Right ventricle myocardium superior (tissue), 1 donor: ENCODE measurements around the gene CNOT2. TPM values are rescaled to one million over a fixed set of nuclear protein-coding genes. Genes with fewer than 3 reads are reported as not detected.

Source experiments
- ATAC-seq: fragments of 200-7000 bp; cut with Tn5 transposase; one replicate; pipeline ENCODE4 v1.9.1; 2020; ENCODE audit warnings: mild to moderate bottlenecking; ENCODE audit not compliant: poor library complexity
- DNase-seq: peaks from one replicate; pipeline ENCODE4 v3.0.0-alpha.2; 2020
- intact Hi-C: fragments of 100-400 bp; cut with DNase I; formaldehyde crosslinking; loops from one replicate; pipeline ENCODE4 v1.11.2; 2022
- total RNA-seq: library from RNA; stranded (reverse); fragmentation: NEBNext Ultra II Directional; extraction: Animal tissue kit (Norgen Biotek cat#: 25700); gene quantifications from one replicate; pipeline ENCODE4 v1.2.1, GENCODE V29; 2021
- donor health status: DM: no; HTN: yes; CAD: no; lungs with severe emphysema.

The CNOT2 gene
- total RNA-seq, 1 donor from 2014 or later: 35.6 TPM

DNA sequence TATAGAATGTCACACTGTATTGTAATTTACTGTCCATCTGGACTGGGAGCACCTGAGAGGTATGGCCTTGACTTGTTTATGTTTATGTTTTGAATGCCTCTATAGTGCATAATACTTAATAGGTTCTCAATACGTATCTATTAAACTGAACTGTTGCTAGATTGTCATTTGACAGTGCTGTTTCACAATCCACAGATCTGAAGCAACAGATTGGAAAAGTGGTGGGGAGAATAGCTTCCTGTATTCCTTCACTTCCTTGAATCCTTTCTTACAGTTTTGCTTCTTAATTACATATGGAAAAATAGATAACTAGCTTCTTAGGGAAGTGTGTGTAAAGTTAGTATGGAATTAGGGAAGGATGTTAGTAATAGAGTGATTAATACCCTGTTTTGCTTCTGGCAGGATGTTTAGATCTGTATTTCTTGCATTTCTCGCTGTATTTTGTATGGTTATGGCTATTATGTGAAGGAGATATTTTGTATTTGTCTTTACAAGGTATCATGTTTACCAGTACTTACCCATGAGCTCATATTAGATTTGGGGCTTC, 4.5 kb downstream of the CNOT2 start:
- no peak for ATAC-seq
- DNase-seq: no peak
- intact Hi-C loops: no loop called here

DNA sequence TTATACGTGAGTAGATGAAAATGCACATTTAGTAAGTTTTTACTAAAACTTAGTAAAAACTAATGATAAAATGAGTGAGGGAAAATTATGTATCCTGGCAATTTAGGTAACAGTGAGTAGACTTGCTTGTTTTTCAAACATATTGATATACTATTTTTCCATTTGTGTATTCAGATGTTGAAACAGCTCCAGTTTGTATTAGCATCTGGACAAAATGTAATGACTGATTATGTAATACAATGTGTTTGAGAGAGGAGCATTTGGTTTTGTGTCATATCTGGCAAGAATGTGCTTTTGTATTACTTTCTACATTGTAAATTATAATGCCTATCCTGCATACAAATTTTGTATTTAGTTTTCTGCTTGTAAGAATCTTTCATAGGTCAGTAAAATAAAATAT, 5.6 kb downstream of the CNOT2 start:
- intact Hi-C loops: no loop called here
- no peak for ATAC-seq
- no peak for DNase-seq

DNA sequence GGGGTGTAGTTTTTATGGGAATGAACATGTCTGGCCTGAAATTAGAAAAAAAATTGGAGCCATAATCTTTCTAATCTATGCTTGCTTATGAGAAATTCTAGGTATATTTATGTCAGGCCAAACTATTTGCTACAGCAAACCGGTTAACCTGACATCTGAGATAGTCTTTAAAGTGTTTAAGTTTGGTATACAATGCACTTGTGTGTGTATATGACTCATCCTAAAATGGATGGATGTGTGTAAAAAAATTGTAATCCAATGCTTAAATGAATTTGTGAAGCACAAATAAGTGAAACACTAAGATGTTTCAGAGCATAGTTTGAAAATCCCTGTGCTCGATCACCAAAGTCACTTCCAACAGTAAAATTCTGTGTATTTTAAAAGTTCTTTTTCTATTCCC, 6.7 kb downstream of the CNOT2 start:
- ATAC-seq (no peak), DNase-seq (no peak)
- intact Hi-C loops: no loop called here

DNA sequence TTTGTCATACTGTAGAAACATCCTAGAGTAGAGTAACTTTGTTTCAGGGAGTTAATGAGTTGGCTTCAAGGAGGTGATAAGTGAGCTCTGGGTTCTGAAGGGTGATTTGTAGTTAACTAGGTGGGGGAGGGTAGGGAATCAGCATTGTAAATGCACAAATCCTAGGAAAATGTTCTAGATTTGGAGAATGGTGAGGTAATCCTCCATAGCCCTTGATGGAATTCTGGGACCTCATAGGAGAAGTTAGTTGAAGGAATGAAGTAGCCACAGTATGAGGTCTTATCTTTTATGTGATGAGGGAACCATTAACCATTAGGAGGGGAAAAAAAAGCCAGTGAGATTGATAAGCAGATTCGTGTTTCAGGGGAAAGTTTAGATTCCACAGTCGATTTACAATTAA, 8.0 kb downstream of the CNOT2 start:
- intact Hi-C loops: no loop called here
- no peak for DNase-seq
- no peak for ATAC-seq

DNA sequence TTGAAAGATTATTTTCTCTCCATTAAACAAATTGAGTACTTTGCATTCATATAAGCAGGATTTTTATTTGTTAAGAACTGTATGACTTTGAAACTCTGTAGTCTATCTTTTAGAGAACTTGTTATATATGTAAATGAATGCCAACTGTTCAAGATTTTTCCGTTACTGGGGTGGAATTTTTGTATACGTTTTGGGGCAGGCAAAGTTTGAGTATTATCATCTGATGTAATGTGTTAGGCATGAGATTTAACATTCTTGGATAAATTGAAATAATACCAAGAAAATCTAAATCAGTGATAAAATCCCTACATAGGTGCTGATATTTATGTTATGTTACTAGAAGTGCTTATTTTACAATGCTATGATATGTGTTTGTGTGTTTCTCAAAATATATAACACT, 8.4 kb downstream of the CNOT2 start:
- intact Hi-C loops: no loop called here
- DNase-seq: no peak
- no peak for ATAC-seq

DNA sequence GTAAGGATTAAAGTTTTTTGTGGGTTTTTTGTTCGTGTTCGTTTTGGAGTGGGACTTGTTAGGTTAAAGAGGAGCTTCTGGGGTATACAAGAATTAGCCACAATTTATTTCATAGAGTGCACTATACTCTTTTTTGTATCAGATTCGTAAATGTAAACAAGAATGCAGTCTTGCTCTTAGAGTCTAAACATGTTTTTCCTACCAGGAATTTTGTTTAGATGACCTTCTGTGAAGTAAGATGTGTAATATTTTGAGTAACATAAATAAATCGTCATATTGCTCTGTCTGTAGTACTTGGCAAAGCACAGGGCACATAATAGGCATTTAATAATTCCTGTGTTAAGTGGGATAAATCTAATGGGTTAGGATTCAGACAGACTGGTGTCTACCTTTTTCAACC, 9.6 kb downstream of the CNOT2 start:
- ATAC-seq: no peak
- no peak for DNase-seq
- intact Hi-C loops: no loop called here

DNA sequence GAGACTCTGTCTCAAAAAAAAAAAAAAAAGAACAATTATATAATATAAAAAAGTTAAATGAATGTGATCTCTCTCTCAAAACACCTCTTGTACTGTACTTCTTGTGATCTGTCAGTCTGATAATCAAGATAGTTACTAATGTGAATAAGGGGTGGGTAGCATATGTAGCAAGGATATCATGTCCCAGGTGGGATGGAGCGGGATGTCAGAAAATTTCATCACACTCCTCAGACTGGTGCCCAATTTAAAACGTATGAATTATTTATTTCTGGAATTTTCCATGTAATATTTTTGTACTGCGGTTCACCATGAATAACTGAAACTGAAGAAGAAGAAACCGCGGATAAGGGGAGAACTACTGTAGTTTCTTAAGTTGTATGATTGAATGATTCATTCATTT, 11.0 kb downstream of the CNOT2 start:
- ATAC-seq: no peak
- DNase-seq: no peak
- intact Hi-C loops: no loop called here

DNA sequence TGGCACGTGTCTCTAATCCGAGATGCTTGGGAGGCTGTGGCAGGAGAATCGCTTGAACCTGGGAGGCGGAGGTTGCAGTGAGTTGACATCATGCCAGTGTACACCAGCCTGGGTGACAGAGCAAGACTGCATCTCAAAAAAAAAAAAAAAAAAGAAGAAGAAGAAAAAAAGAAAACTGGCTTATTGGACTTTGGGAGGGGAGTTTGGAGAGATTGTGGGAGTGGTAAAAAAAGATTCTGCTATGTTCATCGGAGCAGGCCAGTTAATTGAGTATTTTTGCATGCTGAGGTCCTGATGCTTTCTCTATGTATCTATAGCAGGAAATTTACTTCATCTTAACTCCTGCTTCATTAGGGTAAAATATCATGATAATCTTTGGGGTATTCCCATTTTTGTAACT, 11.6 kb downstream of the CNOT2 start:
- DNase-seq (no peak), ATAC-seq (no peak)
- intact Hi-C loops: no loop called here

DNA sequence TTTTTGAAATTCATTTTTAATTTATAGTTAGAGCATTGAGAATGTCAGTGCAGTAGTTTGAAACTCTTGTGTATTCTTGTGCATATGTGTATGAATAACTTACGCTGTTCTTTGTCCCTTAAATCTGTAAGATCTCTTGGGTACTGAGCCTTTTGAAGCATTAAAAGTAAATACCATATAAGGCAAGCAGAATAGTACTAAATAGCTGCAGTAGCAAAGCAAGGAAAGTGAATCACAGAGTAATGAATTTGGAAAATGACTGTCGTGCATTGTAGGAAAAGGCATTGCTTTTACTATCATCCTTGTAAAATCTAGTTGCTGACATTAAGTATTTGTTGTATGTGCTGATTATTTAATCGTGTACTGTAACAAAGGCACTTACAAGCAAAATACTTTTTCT, 12.1 kb downstream of the CNOT2 start:
- intact Hi-C loops: no loop called here
- ATAC-seq: no peak
- DNase-seq: no peak

DNA sequence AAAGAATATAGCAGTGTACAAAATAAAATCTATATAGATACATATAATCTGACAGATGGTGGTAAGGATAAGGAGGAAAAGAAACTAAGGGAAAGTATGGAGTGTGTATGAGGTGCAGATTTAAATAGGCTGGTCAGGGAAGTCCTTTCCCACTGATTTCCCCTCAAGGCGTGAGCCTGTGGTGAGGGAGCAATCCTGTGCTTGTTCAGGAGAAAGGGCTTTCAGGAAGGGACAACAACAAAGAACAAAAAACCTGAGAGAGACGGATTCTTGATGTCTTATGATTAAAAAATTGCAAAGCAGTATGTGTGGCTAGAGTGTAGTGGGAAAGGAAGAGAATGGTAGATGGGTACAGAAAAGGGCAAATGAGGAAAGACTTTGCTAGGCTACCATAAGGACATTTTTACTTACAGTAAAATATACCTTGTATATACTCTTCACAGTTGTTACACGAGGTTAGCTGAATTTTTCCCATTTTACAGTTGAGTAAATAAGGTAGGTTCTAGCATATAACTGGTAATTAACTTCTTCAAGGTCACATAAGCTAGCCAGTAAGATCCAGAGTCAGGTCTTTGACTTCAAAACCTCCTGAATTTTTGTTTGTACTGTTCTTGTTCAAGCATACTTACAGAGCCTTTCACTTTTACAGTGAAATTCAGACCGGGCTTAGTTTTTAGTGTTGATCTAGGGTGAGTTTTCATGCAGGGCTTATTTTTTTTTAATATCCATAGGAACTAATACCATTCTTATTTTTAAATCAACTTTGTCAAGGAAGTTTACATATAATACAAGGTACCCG, 15.6 kb downstream of the CNOT2 start:
- ATAC-seq: no peak
- intact Hi-C loops: no loop called here
- no peak for DNase-seq

DNA sequence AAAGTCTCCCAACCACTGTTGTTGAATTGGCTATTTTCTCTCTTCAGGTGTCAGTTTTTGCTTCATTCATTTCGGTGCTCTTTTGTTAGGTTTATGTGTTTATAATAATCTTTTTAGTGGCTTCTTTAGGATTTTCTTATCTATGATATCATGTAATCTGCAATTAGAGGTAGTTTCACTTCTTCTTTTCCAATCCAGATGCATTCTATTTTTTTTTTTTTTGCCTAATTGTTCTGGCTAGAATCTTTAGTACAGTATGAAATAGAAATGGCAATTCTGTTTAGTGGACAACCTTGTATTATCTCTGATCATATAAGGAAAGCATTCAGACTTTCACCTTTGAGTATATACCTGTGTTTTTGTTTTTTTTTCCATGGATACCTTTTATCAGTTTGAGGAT, 17.4 kb downstream of the CNOT2 start:
- intact Hi-C loops: no loop called here
- DNase-seq (no peak), ATAC-seq (no peak)

DNA sequence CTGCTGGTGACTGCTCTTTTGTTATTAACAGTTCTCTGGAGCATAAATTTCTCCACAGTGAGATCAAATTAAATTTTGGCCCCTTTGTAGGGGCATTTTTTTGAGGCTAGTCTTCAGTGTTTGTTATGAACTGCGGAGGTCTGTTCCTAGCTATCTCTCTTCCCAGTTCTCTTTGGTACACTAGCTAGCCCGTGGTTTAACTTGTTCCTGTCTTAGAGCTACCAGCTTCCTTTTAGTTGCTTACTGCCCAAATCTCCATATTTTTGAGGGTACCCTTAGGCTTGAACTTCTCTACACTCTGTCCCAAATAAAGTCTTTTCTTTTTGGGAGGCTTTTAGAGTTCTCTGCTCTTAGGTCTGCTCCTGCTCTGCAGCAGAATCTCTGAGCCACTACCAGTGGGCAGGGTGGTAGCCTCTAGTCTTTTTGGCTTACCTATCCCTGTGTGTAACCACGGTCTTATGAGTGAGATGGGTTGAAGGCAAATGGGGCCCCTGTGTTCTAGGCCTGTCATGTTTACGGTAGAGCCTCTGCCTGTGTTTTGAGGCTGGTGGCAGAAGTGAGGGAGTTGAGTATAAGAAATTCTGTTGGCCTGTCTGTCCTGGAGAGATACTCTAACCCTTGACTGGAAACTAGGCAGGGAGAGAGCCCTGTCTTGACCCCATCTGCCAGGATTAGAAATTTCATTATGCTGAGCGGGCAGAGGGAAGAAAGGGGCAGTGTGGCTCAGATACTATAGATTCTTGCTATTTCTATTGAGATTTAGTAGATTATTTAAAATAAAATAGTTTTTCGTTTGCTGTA, 21.0 kb downstream of the CNOT2 start:
- no peak for ATAC-seq
- intact Hi-C loops: no loop called here
- DNase-seq: no peak

DNA sequence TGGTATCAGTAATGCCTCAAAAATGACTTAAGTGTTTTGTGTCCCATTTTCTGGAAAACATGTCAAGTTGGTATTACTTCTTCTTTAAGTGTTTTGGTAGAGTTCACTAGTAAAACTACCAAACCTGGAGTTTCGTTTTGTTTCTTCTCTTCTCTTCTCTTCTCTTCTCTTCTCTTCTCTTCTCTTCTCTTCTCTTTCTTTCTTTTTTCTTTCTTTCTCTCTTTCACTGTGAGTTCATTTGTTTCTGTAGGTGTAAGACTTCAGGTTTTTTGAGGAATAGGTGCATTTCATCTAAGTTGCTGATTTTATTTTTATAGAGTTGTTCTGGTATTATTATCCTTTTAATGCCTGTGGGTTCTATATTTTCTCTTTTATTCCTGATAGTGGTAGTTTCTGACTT, 21.9 kb downstream of the CNOT2 start:
- DNase-seq (no peak), ATAC-seq (no peak)
- intact Hi-C loops: no loop called here

DNA sequence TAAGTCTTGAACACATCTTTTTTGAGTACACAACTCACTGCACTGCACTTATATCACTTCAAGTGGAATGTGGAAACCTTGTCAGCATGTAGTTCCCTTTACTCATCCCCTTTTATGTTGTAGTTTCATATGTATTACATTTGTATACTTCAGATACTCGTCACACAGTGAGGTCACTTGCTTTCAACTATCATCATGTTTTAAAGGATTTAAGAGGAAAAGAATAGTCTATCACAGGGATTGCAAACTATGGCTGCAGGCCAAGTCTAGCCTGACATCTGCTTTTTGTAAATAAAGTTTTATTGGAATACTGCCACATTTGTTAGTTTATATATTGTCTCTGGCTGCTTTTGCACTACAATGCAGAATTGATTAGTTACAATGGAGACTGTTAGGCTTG, 24.3 kb downstream of the CNOT2 start:
- DNase-seq (no peak), ATAC-seq (no peak)
- intact Hi-C loops: no loop called here

DNA sequence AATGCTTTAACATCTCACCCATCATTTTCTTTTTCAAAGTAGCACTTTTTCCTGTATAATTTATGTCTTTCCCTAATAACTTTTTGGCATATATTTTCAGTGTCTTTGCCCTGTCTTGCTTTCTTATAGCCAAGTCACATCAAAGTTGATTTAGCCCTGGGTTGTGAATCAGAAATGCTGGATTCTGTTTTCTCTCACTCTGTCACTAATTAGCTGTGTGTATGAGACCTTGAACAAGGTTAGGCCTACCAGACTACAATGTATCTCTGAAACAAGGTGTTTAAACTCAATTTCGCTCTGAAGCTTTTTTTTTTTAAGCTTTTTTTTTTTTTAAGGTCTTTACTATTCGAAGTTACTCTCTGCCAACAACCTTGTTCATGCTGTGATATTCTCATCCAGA, 25.7 kb downstream of the CNOT2 start:
- DNase-seq: no peak
- intact Hi-C loops: no loop called here
- ATAC-seq: no peak

DNA sequence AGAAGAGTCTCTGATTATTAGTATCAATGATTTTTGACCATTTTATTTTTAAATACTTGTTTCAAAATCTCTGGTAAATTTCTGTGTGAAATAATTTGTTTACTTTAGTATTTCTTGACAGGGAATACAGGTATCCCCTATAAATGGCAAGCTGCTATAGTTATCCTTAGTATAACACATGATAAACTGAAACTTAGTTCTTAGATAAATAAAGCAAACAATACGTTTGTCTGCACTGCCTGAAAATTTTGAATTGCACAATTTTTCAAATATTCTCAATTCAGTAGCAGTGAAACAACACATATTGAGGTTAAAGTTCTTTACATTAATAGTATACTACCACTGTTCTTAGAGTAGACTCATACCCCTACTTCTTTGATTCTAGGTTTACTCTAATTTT, 26.9 kb downstream of the CNOT2 start:
- DNase-seq: no peak
- intact Hi-C loops: no loop called here
- ATAC-seq: no peak

DNA sequence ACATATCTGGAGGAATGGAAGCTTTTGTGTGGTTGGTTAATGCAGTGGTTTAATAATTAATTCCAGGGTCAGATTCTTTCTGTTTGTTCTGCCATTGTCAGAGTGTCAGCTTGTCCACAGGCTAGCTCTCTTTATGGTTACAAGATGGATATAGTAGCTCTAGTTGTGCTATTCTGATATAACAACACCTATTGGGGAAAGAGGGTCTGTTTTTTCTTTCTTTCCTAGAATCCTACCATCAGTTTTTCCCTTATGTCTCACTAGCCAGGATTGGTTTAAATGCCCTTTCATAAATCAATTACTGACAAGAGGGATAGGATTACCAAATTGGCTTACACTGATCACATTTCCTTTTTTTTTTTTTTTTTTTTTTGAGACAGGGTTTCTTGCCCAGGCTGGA, 27.8 kb downstream of the CNOT2 start:
- intact Hi-C loops: no loop called here
- ATAC-seq (no peak), DNase-seq (no peak)

DNA sequence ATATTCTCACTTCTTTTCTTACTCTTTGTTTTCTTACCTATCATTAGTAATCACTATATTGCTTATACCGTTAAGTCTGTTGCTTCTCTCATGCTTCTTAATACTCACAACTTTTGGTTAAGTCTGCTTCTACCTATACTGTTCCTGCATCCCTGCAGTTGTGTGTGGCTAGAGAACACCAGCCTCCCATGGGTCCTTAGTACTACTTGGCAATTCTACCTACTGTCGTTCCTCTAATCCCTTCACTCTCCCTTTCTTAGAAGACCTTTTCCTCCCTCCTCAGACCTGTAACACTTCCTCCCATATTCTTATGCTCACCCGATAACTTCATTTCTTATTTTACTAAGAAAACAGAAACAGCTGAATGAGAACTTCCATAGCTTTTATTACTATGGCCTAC, 29.3 kb downstream of the CNOT2 start:
- intact Hi-C loops: no loop called here
- no peak for DNase-seq
- ATAC-seq: no peak

DNA sequence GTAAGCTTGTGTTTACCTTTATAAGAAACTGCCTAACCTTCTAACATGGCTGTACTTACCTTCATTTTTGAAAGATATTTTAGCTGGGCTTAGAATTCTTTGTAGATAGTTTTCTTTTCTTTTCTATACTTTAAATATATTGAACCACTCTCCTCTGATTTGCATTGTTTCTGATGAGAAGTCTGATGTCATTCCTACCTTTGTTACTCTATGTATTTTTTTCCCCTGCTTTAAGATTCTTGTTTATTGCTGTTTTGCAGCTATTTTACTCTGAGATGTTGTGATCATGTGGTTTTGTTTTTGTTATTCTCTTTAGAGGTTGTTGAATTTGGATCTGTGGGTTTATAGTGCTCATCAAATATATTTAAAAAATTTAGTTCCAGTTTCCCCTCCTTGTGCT, 31.8 kb downstream of the CNOT2 start:
- DNase-seq (no peak), ATAC-seq (no peak)
- intact Hi-C loops: no loop called here

DNA sequence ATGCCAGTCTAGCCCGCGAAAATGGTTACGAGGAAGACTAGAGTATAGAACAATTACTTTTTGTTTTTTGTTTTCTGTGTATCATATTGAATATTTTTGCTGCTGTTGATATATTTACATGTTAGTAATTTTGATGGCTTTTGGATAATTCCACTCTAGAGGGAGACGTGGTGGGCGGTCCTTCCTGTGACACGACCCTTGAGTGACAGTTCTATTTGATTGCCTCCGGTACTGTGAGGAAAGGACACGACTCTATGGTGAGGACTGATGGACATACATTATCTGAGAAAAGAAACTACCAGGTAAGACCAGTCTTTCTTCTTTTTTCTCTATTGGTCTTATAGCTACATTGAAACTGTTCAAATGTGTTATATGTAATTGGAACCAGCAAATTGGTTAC, 34.7 kb downstream of the CNOT2 start:
- ATAC-seq: no peak
- DNase-seq: no peak
- intact Hi-C loops: no loop called here
